Measurements from ENCODE around the gene SFT2D3.
A peak's percentile ranks its signal among the peaks of the same experiment; 100 is the strongest.

Gene SFT2D3, protein sequence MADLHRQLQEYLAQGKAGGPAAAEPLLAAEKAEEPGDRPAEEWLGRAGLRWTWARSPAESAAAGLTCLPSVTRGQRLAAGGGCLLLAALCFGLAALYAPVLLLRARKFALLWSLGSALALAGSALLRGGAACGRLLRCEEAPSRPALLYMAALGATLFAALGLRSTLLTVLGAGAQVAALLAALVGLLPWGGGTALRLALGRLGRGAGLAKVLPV

DNA sequence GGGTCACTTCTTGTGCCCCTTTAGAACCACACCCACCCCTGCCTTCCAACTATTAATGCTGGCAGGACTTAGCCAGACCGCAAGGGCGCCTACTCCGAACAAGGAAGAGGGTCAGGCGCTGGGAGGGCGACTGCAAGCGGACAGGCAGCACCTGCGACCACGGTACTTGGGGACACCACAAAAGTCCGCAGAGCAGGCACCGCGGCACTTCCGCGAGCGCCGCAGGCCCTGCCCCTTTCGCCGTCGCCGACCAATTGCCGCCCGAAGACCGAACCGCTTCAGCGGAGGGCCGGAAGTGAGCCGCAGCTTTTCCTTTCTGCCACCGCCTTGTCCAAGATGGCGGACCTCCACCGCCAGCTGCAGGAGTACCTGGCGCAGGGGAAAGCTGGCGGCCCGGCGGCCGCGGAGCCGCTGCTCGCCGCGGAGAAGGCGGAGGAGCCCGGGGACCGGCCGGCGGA lies at the start of gene SFT2D3:
SFT2D3 (plus strand) TSS at position 305 of the 458 bp plus-strand sequence; CDS start at position 337, 32 bp downstream.
- DNase-seq (ENCODE audit: low read depth in 2 of 3, low spot score in 1 of 3), result peak; percentile 77 to 86 (median 85)

DNA sequence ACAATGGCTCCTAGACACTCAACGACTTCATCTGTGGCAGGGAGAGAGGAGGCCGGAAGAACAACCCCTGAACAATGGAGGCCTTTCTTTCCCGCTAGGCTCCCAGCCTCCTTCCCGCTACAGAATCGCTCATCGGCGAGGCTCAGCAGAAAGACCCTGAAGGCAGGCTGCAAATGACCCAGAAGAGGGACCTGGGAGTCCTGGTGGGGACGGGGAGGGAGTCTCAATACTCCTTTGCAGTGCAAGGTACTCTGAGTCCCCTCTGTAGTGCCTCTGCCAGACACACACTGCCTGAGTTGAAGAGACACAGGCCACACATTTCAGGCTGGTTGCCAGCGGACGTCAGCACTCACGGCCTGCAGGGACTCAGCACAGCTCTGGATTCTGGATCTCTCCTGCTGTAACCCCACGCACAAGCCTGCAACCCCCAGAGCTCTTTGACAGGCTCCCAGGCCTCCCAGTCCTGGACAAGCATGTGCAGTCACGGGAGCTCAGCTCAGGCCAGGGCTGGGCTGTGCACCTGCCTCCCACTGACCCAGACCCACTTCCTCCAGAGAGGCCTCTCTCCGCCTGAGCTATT lies 49.2 kb upstream of the SFT2D3 start:
- DNase-seq (ENCODE audit: low read depth in 2 of 3, low spot score in 1 of 3), result no peak

DNA sequence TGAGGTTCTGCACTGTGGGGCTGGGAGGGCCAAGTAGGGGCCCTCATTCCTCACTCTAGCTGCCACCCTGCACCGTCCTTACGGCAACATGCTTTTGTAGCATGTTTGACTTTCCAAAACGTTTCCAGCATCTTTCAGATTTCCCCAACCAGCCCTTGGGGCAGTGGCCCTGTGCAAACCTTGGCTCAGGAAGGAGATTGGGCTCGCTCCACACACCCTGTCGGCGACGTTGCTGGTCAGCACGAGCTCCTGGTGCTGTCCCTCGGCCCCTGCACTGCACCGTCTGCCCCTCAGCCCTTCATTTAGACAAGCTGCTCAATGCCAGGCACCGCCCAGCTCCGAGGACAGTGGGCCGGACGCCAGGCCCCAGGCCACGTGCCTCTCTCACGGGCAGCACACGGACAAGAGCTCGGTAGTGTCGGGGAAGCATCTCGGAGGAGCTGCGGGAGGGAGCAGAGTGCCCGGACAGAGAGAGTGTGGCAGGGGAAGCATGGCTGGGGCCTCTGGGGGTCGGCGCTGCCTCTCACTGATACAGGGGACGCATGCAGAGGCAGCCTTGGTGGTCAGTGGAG lies 48.4 kb upstream of the SFT2D3 start:
- DNase-seq (ENCODE audit: low read depth in 2 of 3, low spot score in 1 of 3), result no peak

DNA sequence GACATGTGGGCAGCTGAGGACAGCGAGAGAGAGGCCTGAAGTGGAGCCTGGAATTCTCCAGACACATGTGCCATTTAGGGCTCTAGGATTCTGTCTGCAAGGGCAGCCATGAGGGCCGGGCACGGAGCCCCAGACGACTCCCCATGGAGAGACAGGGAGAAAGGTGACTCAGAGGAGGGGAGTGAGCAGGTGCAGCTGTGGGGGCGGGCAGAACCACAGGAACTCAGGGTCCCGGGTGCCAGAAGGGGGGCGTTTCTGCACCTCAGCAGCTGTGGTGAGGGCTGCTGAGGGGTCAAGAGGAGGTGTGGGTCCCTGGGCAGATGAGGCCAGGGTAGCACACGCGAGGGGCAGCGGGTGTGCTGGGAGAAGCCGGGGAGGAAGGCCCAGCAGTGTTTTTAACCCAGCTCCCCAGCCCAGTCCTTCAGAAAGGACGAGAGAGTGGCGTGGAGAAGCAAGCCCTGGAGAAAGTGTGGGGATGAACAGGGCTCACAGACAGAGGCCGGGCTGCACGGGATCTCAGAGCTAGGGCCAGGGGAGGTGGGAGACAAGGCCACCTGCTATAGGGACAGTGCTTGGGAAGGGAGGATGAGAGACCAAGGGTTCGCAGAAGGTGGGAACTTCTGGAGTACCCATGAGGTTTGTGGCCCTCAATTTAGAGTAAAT lies 47.7 kb upstream of the SFT2D3 start:
- DNase-seq (ENCODE audit: low read depth in 2 of 3, low spot score in 1 of 3), result no peak

DNA sequence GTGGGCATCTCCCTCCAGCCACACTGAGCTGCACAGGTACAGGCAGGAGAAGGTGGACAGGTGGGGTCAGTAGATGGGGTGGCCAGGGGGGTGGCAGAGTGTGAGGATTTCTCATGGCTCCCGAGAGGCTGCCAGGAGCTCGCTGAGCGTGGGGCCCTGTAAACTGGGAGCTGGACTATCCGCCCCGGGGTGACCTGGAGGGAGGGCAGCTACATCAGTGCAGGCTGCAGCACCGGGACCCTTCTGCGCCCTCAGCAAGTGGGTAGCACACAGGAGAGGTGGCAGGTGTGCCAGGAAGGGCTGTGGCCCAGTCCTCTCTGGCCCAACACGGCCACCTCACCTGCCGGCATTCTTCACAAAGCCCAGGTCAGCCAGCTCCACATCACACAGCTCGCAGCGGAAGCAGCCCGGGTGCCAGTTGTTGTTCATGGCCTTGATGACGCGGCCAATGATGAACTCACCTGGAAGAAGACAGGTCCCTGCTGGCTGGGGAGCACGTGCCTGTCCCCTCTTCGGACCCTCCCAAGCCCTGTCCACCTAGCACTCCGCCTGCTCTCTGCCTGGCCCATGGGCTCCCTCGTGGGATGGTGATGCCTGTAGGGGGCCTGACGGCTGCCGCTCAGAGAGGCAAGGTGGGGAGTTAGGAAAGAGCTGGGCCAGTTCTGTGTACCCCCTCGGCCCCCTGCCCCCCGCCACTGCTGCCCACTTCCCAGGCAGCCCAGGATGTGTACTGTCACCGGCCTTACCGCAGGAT lies 47.0 kb upstream of the SFT2D3 start:
- no peak for DNase-seq (ENCODE audit: low read depth in 2 of 3, low spot score in 1 of 3)

DNA sequence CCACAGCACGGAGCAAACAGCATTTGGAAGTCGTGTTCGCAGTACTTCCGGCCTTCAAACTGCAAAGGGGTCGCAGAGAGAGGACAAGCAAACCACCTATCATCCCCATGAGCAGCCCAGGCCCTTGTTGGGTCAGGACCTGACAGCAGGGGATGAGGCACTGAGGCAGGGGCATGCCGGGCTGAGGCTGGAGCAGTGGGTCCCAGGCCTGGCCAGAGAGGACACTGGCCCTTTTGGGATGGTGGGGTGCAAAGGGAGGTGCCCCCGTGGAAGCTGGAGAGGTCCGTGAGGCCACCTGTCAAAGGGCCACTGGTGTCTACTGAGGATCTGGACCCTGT lies 46.5 kb upstream of the SFT2D3 start:
- no peak for DNase-seq (ENCODE audit: low read depth in 2 of 3, low spot score in 1 of 3)

DNA sequence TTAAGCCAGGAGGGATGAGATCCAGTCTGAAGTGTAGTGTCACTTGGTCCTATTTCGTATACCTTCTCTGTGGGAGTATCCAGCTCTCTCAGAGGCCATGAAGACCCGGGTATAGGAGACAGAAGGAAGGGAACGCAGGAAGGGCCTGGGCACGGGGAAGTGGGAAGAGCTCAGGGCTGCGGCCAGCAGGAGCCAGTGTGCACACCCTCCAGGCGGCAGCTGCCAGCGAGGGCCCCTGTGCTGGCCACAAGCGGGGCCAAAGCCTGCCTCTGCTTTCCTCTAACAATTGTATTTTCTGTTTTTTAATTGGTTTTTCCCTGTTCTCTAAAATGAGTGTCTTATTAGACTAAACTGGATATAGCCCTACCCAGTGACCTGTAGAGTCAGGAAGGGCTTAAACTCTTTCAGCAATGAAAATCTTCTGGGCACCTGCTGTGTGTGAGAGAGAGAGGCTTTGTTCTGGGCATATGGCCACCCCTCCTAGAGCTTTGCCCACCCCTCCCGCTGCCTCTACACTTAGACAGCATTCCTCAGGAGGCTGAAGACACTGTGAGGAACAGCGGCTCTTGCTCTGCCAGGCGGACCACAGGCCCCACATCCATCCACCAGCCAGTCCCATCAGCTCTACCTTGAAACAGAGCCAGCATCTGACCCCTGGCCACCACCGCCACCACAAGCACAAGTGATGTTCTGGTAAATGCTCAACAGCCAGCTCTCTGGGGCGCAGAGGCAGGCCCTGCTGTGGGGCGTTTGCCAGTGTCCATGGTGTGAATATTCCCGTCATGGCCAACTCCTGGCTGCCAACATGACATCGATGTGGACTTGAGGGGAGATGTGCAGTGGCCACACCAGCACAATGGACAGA lies 45.9 kb upstream of the SFT2D3 start:
- no peak for DNase-seq (ENCODE audit: low read depth in 2 of 3, low spot score in 1 of 3)

DNA sequence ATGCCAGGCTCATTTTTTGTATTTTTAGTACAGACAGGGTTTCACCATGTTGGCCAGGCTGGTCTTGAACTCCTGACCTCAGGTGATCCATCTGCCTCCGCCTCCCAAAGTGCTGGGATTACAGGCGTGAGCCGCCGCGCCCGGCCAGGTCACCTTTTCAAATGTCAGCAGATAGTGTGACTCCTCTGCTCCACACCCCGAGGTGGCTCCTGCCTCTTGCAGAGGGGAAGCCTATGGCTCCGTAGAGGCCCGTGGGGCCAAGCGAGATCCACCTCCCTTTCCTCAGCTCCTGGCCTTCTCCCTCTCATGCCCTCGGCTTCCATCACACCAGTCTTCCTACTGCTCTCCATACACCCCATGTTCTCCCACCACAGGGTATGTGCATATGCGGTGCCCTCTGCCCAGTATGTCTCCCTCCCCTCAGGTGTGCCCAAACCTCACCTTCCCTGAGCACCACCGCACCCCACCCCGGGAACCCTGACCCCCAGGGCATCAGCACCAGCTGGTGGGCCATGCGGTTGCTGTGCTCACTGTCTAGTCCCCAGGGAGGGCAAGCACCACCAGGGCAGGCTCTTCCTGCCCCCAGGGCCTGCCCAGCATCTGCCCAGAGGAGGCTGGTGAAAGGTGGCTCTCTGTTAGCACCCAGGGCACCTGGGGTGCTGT lies 44.6 kb upstream of the SFT2D3 start:
- DNase-seq (ENCODE audit: low read depth in 2 of 3, low spot score in 1 of 3), result no peak

DNA sequence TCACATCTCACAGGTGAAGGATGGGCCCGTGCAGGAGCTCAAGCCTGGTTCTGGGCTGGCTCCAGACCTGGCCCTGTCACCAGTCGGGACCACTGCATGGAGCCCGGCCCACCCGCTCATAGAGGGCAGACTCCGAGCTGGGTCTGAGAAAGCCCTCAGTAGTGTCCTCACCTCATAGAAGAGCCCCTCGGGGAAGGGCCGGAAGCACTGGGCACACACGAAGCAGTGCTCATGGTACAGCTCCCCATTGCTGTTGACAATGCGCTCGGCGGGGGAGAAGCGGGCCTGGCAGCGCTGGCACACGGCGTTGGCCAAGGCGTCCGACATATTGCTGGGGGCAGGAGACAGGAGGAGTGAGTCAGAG lies 44.1 kb upstream of the SFT2D3 start:
- no peak for DNase-seq (ENCODE audit: low read depth in 2 of 3, low spot score in 1 of 3)

DNA sequence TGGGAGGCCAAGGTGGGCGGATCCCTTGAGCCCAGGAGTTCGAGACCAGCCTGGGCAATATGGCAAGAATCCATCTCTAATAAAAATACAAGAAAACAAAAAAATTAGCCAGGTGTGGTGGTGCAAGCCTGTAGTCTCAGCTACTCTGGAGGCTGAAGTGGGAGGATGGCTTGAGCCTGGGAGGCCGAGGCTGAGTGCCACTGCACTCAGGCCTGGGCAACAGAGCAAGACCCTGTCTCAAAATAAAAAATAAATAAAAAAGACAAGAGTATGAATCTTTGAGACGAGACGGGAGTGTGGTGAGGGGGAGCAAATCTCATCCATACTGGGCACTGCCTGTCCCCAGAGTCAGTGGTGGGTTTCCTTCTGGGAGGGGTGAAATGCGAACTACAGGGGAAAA lies 43.2 kb upstream of the SFT2D3 start:
- no peak for DNase-seq (ENCODE audit: low read depth in 2 of 3, low spot score in 1 of 3)

DNA sequence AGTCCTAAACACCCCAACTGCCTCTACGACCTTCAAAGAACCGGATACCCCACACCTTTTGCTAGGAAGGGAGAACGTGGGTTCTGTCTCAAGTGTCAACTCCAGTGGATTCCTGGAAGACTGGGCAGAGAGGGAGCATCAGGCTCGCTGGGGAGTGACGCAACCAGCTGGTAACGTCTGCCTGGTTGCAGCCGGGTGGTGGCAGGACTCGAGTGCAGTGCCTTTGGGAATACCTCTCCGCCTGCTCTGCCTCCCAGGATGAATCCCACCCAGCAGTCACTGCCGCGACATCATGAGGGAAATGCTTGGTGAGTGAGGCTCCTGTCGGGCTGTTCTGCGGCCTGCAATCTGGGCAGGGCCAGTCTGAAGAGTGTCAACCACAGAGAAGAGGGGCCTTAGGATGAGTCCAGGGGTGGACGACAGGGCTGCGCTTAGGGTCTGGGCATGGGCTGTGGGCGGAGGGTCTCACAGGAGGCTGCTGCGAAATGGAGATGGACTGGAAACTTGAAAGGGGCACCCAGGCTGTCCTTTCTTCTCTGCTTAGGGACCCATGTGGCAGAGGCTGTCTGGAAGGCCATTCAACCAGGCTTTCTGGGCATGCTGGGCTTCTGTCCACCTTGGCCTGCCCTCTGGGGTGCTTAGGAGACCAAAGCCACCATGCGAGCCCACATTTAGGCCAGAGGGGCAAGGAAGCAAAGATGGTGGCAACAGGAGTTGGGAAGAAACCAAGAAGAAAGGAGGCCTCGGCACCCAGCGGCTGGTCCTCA lies 42.5 kb upstream of the SFT2D3 start:
- DNase-seq (ENCODE audit: low read depth in 2 of 3, low spot score in 1 of 3), result no peak

DNA sequence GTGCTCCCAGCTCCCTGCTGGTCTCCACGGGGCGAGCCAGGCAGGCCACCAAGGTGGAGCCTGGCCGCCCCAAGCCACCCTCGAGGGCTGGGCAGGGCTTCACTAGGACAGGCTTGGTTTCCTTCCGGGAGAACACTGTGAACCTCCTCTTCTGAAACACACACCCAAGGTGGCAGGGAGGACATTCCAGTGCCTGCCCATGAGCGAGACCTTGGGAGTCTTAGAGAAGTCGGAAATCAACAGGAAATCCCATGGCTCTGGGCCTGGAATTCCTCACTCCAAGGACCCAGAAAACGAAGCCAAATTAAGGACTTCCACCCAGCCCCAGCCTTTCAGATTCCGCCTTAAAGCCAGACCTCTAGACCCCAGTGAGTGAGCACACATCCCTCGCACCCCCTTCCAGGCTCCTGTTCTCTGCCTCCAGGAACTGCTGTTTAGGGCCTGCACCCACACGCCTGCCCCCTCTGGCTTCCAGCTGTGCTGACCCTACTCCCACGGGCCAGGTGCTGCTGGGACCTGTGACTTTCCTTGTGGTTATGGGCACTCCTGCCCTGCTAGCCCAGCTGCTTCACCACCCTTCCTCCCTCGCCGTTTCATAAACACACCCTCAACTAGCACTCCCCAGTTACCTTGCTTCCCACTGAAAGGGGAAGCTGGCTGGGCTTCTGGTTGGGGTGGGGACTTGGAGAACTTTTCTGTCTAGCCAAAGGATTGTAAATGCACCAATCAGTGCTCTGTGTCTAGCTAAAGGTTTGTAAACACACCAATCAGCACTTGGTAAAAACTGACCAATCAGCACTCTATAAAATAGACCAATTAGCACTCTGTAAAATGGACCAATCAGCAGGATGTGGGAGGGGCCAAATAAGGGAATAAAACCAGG lies 41.6 kb upstream of the SFT2D3 start:
- DNase-seq (ENCODE audit: low read depth in 2 of 3, low spot score in 1 of 3), result no peak

DNA sequence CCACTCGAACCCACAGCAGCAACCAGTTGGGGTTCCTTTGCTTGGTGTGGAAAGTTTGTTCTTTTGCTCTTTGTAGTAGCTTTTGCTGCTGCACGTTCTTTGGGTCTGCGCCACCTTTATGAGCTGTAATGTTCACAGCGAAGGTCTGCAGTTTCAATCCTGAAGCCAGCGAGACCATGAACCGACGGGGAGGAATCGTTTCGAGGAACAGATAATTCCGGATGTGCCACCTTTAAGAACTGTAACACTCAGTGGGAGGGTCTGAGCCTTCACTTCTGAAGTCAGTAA lies 41.1 kb upstream of the SFT2D3 start:
- no peak for DNase-seq (ENCODE audit: low read depth in 2 of 3, low spot score in 1 of 3)

DNA sequence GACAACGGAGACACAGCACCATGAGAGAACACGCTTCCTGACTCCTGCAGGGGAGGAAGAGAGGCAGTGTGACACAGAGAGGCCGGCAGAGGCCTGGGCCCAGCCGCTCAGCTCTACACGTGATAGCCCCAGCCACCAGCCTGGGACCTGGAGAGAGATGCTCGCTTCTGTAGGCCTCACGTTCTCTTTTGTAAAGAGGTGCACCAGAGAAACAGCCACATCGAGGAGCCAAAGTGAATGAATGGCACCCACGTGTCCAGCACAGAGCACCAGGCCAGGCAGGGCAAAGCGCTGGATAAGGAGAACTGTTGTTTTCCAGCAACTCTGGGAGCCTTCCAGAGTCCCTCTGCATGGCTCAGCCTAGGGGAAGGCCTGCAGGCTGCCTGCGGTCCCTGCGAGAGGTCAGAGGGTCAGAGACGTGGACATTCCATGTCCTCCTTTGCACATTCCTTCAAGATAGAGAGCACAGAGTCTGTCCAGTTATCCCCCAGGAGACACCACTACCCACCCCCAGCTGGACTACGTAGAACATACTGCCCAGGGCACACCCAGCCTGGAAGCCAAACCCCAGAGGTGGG lies 40.1 kb upstream of the SFT2D3 start:
- DNase-seq (ENCODE audit: low read depth in 2 of 3, low spot score in 1 of 3), result no peak

DNA sequence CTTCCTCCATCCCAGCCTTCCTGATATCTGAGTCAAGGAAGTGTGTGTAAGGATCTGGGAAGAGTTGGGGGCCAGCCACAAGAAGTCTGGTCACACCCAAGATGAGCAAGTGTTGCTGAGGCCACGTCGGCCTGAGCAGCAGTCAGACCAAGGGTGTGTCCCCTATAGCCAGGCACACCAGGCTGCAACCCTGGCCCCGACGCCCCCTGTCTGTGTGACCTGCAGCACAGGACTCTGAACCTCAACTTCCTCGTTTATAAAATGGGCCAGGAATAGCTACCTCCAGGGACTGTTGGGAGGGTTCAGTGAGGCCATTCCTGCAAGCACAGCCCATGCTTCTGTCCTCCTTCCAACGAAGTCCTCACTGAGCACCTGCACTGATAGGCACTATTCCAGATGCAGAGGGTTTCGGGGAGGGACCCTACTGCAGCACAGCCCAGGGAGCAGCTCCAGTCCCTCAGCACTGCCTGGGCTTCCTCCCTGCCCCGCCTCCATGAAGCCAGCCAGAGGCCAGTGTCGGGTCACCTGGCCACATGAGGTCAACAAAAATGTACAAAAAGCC lies 39.3 kb upstream of the SFT2D3 start:
- DNase-seq (ENCODE audit: low read depth in 2 of 3, low spot score in 1 of 3), result no peak

DNA sequence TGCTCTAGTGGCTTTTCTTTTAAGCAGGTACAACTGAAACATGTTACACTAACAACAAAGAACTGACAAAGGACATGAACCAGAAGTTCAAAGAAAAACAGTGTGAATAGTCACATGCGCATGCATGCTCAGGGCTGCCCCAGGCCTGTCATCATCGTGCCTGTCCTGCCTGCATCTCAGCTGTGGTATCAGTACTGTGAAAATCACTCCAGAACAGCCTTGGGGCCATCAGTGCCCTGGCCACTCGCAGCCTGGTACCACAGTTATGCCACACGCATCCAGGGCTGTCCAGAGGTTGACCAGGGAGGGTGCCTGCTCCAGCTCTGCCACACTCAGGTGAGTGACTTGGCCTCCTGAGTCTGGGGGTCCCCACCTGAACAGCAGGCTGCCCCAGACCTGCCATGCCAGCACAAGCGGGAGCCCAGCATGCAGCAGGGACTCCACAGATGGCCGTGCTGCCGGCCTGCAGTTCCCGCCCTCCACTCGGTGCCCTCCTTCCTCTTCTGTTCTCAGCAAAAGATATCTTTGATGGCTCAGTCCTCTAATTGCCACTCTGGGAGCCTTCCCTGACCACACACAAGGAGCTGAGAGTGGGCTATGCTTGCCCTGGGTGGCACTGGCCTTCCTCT lies 38.2 kb upstream of the SFT2D3 start:
- no peak for DNase-seq (ENCODE audit: low read depth in 2 of 3, low spot score in 1 of 3)

DNA sequence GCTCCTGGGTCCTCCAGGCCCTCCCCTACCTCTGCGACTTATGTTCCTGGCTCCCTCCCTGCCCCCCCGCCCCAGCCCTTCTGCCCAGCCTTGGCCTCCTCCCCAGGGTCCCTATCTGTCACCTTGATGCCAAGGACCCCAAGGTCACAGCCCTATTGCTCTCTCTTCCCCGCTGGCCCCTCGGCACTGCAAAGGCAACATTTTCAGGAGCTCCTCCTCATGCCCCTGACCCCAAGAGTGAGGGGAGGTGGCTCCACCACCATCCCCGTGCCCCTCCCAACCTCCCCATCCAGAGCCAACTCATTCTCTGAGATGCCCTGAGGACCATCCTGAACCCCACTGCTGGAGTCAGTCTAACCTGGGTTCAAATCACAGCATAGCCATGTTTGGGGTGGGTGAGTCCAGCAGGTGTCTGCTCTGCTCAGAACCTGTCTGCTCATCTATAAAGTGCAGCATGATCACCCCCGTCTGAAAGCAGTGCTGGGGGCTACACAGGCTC lies 37.7 kb upstream of the SFT2D3 start:
- DNase-seq (ENCODE audit: low read depth in 2 of 3, low spot score in 1 of 3), result no peak

Data from stimulated activated CD4-positive, alpha-beta T cell treated with anti-CD3 and anti-CD28 coated beads, Interleukin-12 subunit alpha, Interleukin-12 subunit beta, amount 100 ng/mL, for 48 hours (primary cell).